ENCODE results near the gene TCERG1L. TPM values are rescaled to one million over a fixed set of nuclear protein-coding genes. Genes with fewer than 3 reads are reported as not detected.

TCERG1L gene
- total RNA-seq, 1 donor from 2014 or later = 3.5 TPM

- H3K4me3 Mint-ChIP-seq (ENCODE audit: unreplicated experiment) = no peak overlapping the region
- H3K27ac Mint-ChIP-seq (ENCODE audit: unreplicated experiment) = no peak overlapping the region
- Histone ChIP-seq H3K79me2 (ENCODE audit: insufficient read depth, low read length) (no peaks in the 10 kb centered on the region), H3K27me3 (ENCODE audit: insufficient read depth, low read length) (peaks cover 8% of the 10 kb centered on the region), H3K9me3 (ENCODE audit: insufficient read depth, low read depth, low read length) (no peaks in the 10 kb centered on the region), H3K4me2 (ENCODE audit: low read length) (no peak overlapping the region), H3K9ac (ENCODE audit: low read length) (no peak overlapping the region), H3K36me3 (ENCODE audit: insufficient read depth, low read length) (no peaks in the 10 kb centered on the region), H3K4me1 (ENCODE audit: insufficient read depth, low read length) (no peaks in the 10 kb centered on the region), H3K4me3 (ENCODE audit: insufficient read depth, low read depth, low read length) (no peak overlapping the region), H3K27ac (ENCODE audit: low read depth, low read length) (no peak overlapping the region), H4K20me1 (ENCODE audit: insufficient read depth, low read length) (no peaks in the 10 kb centered on the region), H2AFZ (ENCODE audit: low read depth, low read length) (no peak overlapping the region)
- DNase-seq (ENCODE audit: low read depth) (no peak), FAIRE-seq (no peak)
- no peaks in the 10 kb centered on the region for H3K4me1 Mint-ChIP-seq (ENCODE audit: low read depth, unreplicated experiment)
- H3K9me3 Mint-ChIP-seq (ENCODE audit: unreplicated experiment) = peaks cover 1% of the 10 kb centered on the region
- peaks cover 12% of the 10 kb centered on the region for H3K27me3 Mint-ChIP-seq (ENCODE audit: low read depth, unreplicated experiment)
- no peaks in the 10 kb centered on the region for H3K36me3 Mint-ChIP-seq (ENCODE audit: low read depth, unreplicated experiment)
- TF ChIP-seq EZH2 (IDR thresholded peaks at IDR 0.05; ENCODE audit: insufficient read depth, low read length) = no peak
- no peak for TF ChIP-seq CTCF (IDR thresholded peaks at IDR 0.05; ENCODE audit: insufficient read depth, low read depth, low read length)
These were observed 2.6 kb upstream of the TCERG1L start for GRCh38 chr10:131314148-131314547.

- no peak overlapping the region for H3K4me3 Mint-ChIP-seq (ENCODE audit: unreplicated experiment)
These were observed 1.9 kb upstream of the TCERG1L start for GRCh38 chr10:131313377-131313776.

More at GRCh38 chr10:131313377-131313776, 1.9 kb upstream of the TCERG1L start:
- Histone ChIP-seq H4K20me1 (ENCODE audit: insufficient read depth, low read length) (no peaks in the 10 kb centered on the region), H3K9me3 (ENCODE audit: insufficient read depth, low read depth, low read length) (no peaks in the 10 kb centered on the region), H3K4me1 (ENCODE audit: insufficient read depth, low read length) (no peaks in the 10 kb centered on the region), H3K4me3 (ENCODE audit: insufficient read depth, low read depth, low read length) (no peak overlapping the region), H3K36me3 (ENCODE audit: insufficient read depth, low read length) (no peaks in the 10 kb centered on the region), H3K4me2 (ENCODE audit: low read length) (no peak overlapping the region), H2AFZ (ENCODE audit: low read depth, low read length) (no peak overlapping the region), H3K79me2 (ENCODE audit: insufficient read depth, low read length) (no peaks in the 10 kb centered on the region), H3K27ac (ENCODE audit: low read depth, low read length) (no peak overlapping the region), H3K27me3 (ENCODE audit: insufficient read depth, low read length) (peaks cover 8% of the 10 kb centered on the region), H3K9ac (ENCODE audit: low read length) (no peak overlapping the region)
- Mint-ChIP-seq H3K9me3 (ENCODE audit: unreplicated experiment) (peaks cover 1% of the 10 kb centered on the region), H3K4me1 (ENCODE audit: low read depth, unreplicated experiment) (no peaks in the 10 kb centered on the region), H3K27ac (ENCODE audit: unreplicated experiment) (no peak overlapping the region), H3K36me3 (ENCODE audit: low read depth, unreplicated experiment) (no peaks in the 10 kb centered on the region), H3K27me3 (ENCODE audit: low read depth, unreplicated experiment) (peaks cover 6% of the 10 kb centered on the region)
- TF ChIP-seq CTCF (IDR thresholded peaks at IDR 0.05; ENCODE audit: insufficient read depth, low read depth, low read length) = no peak
- TF ChIP-seq EZH2 (IDR thresholded peaks at IDR 0.05; ENCODE audit: insufficient read depth, low read length) = no peak
- no peak for FAIRE-seq
- no peak for DNase-seq (ENCODE audit: low read depth)
